Fibroblast of skin of scalp (primary cell): ENCODE data around the gene FNIP1.
A peak's percentile ranks its signal among the peaks of the same experiment; 100 is the strongest.
"Not testable (repeated sequence)": the region's sequence is repeated elsewhere in the genome, so short reads cannot be mapped to it uniquely, and the experiment has no call there.

Source experiments
- DNase-seq: peaks from one replicate; pipeline ENCODE4 v3.0.0-alpha.2; 2013

Gene FNIP1

GRCh38 chr5:131749723-131750470, 46.9 kb downstream of the FNIP1 start:
- no peak for DNase-seq

GRCh38 chr5:131749138-131749537, 47.7 kb downstream of the FNIP1 start:
- DNase-seq: peak; percentile 9

GRCh38 chr5:131747180-131748105, 49.4 kb downstream of the FNIP1 start:
- DNase-seq: peak; percentile 20

- DNase-seq: no peak
Measured at GRCh38 chr5:131746423-131746822, 50.4 kb downstream of the FNIP1 start.

GRCh38 chr5:131745703-131746102, 51.1 kb downstream of the FNIP1 start:
- peak; percentile 21 for DNase-seq

GRCh38 chr5:131745155-131745554, 51.7 kb downstream of the FNIP1 start:
- DNase-seq: no peak

- DNase-seq: no peak
Measured at GRCh38 chr5:131740477-131740876, 56.3 kb downstream of the FNIP1 start.

- no peak for DNase-seq
Measured at GRCh38 chr5:131735393-131735792, 61.4 kb downstream of the FNIP1 start.

GRCh38 chr5:131734939-131735338, 61.9 kb downstream of the FNIP1 start:
- DNase-seq: not testable (repeated sequence)

GRCh38 chr5:131729292-131729691, 67.5 kb downstream of the FNIP1 start:
- not testable (repeated sequence) for DNase-seq

- not testable (repeated sequence) for DNase-seq
Measured at GRCh38 chr5:131724089-131724488, 72.7 kb downstream of the FNIP1 start.

GRCh38 chr5:131720714-131721113, 76.1 kb downstream of the FNIP1 start:
- peak; percentile 28 for DNase-seq

GRCh38 chr5:131719564-131719963, 77.3 kb downstream of the FNIP1 start:
- no peak for DNase-seq

GRCh38 chr5:131718487-131719014, 78.3 kb downstream of the FNIP1 start:
- DNase-seq: no peak

GRCh38 chr5:131717164-131717563, 79.7 kb downstream of the FNIP1 start:
- DNase-seq: not testable (repeated sequence)

GRCh38 chr5:131716650-131717049, 80.2 kb downstream of the FNIP1 start:
- no peak for DNase-seq

- no peak for DNase-seq
Measured at GRCh38 chr5:131710391-131710790, 86.4 kb downstream of the FNIP1 start.

GRCh38 chr5:131709043-131709442, 87.8 kb downstream of the FNIP1 start:
- DNase-seq: no peak

GRCh38 chr5:131706281-131706680, 90.5 kb downstream of the FNIP1 start:
- DNase-seq: no peak

GRCh38 chr5:131694926-131695325, 101.9 kb downstream of the FNIP1 start:
- no peak for DNase-seq

GRCh38 chr5:131693894-131694293, 102.9 kb downstream of the FNIP1 start:
- no peak for DNase-seq

- DNase-seq: peak; percentile 6
Measured at GRCh38 chr5:131685516-131686171, 111.2 kb downstream of the FNIP1 start.

- DNase-seq: peak; percentile 20
Measured at GRCh38 chr5:131684595-131684994, 112.2 kb downstream of the FNIP1 start.
